Left renal cortex interstitium (tissue), 4 donors: ENCODE data around the gene FAM13A. TPM values are rescaled to one million over a fixed set of nuclear protein-coding genes. Genes with fewer than 3 reads are reported as not detected.

ENCODE experiments used
- DNase-seq, 4 donors: peaks; one replicate each; pipeline ENCODE4 v3.0.0-alpha.2; 2013; ENCODE audit warnings: low read depth in 4 of 4, low spot score in 2 of 4, missing footprints in 1 of 4
- polyA plus RNA-seq, 4 donors: library from polyadenylated mRNA; unstranded; fragments of 120-200 nt; gene quantifications; one replicate each; pipeline ENCODE4 v1.2.1, GENCODE V29; 2013; ENCODE audit not compliant: insufficient read length in 4 of 4

FAM13A gene
- polyA plus RNA-seq, 4 donors = 27.5 to 41.8 (median 34.8) TPM

DNA sequence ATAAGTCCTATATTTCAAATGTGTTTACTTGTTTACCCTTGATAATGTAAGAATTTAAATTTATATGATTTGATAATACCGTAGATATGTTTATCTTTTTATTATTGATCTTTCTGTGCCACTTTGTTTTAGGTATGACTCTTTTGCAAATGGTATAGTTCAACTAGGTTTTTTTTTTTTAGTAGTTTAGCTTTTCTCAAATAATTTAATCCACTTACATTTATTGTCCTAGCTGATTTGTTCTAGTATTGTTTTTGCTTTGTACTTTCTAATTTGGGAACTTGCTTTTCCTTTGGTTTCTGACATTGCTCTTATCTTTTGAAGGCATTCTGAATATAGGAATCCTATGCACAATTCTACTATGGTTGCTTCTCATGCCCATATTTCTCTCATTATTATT, 260.4 kb downstream of the FAM13A start:
- no peak for DNase-seq

DNA sequence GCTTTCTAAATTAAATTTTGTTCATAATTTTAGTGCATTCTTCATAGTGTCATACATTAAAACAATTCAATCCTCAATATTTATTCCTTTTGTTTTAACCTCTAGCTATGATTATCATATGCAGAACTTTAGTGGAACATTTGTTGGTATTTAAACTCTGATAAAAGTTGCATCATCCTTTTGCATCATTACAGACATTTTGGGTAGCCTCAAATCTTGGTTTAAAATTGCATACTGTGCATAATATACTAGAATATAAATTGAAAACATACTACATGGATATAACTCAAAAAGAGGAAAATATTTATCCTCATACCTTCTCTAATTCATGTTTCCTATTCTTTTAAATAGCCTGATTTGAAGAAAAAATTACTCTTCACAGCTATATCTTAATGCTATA, 262.0 kb downstream of the FAM13A start:
- DNase-seq = no peak

DNA sequence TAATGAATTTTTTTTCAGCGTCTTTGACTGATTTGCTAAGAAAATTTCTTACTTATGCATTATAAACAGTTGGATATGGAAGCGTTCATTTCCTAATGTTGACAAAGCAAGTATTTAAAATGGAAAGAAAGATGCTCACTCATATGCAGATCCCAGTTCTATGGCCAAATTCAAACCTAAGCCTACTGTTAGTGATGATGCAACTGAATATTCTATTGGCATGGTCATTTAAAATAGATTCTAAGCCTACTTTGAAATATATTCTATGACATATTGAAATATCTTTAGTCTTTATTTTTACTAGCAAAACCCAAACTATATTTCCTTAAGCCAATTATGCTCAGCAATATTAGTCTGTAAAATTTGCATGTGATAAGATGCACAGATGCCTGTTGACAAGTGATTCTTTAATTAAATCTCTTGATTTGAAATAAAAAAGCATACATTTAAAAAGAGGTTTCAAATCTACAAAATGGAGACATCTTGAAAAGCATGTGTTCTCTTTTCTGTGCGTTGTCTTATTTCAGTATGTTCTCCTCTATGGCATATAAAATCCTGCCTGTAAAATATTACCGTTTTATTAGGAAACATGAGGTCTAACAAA, 262.8 kb downstream of the FAM13A start:
- DNase-seq = no peak

DNA sequence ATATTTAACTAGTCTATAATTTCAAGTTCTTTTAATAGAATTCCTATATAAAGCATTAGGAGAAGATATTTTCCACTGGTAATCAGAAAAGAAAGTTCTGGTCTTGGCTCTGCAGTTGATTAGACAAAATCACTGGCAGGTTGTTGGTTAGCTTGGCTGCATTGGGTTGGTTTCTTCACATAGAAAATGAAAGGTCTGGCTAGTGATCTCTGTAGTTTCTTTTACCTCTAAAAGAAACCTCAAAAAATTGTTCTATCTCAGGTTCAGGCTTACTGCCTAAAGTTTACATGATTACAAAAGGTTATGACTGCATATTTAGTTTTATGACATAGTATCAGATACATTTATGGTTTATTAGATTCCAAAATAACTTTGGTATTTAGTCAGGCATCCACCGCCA, 263.5 kb downstream of the FAM13A start:
- DNase-seq = no peak

DNA sequence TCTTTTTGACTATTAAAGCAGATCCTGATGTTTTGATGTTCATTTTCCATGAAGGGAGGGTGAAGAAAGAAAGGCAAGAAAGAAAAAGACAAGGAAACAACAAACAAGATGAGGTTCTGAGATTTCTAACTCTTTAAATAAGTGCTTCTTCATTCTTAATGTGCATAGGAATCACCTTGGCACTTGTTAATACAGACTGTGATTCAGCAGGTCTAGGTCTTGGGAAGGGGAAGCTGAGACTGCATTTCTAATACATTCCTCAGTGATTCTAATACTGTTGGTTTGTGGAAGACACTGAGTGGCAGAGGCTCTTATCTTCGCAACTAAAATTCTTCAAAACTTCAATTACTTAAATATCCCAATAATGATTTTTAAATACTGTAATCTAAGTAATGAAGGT, 264.2 kb downstream of the FAM13A start:
- DNase-seq = no peak

DNA sequence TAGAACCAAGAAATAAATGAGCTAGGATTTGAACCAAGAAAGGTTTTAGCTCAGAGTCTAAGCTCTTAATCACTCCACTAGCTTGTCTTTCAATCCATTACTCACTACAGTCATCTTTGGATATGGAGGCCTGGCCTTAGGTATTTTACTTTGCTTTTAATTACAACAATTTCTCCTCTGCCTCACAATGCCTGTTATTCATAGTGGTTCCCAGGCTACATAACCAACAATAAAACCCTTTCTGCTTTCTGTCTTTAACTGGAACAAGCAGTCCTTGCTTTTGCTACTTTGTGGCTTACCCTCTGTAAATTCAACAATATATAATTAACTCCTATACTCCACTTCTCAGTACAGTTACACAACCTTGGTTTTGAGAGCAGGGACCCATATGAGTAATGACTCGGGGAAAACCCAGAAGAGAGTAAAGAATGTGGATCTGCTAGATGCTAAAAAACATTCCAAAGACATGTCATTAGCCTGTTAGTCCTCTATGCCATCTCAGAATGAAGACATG, 264.7 kb downstream of the FAM13A start:
- no peak for DNase-seq

DNA sequence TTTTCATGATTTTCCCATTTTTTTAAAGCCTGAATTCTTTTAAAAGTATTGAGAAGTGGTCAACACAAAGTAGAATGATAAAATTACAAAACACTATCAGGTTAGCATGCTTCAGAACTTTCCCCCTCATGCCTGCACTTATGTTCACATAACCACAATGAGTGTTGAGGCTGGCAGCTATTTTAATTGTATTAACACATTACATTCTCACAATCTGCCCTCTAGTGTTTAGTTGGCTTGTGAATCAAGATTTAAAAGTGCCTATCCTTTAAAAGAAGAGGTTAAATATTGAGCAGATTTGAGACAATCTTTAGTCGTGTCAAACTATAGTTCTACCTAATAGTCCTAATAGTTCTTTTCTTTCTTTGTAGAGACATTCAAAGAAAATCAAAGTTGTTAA, 265.7 kb downstream of the FAM13A start:
- DNase-seq = no peak

DNA sequence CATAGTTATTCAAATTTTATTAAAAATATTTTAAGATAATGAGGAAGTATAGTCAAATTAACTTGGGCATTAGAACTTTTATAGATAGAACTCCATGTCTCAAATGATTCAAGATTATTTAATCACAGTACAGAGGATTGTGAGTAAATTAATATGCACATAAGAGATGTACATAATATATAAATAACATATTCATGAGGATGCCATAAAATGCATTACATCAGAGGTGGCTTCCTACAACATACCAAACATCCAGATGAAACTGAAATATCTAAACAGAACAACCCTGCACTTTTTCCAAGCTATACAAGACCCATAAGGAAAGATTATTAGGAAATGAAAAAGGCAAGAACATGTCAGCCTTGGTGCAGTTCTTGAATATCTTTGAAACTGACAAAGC, 268.1 kb downstream of the FAM13A start:
- no peak for DNase-seq

DNA sequence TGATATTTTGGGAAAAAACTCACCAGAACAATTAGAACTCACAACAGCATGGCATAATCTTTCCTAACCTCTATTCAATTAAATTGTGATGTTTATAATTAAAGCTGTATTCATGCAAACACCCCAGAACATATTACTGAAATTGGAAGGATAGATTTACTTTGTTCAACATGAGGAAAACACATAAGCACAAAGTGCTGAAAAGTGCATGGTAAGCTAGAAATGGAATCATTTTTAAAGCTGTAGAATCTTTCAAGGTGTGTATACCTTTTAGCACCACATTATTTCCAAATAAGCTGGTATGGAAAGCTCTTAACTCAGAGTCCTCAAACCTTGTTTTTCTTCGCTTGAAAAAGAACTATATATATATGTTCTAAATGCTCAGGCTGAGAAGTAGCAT, 268.6 kb downstream of the FAM13A start:
- DNase-seq = no peak

DNA sequence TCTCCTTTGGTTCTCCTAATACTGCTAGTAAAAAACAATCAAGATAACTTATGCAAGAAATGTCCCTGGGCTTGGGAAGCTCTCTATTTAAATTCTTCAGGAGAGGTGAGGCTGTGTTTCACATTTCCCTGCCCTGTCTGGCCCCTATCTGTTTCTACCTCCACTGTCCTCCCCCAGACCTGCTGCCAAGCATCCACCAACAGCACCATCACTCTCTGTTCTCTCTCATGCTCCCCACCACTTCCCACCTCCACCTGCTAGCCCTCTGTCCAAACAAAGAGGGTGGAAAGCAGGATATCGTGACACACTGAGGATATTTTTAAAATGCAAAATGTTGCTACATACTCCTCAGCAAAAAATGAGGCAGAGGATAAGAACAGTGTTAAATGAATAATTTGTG, 271.0 kb downstream of the FAM13A start:
- DNase-seq = no peak

DNA sequence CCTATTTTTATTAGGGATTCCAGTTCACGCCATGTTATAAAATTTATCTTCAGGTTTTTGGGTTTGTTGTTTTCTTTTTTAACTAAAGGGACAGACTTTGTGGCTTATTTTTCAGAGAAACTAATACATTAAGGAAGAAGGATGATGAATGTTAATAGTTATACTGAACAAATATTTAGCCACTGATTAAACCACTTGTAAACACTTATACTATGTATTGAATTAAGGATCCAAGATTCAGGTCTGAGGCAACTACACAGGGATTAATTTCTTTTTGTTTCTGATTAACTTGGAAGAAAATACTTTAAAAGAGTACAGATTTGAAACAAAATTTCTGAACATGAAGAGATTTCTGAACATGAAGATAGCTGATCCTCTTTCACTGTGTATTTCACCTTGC, 276.6 kb downstream of the FAM13A start:
- DNase-seq = no peak

DNA sequence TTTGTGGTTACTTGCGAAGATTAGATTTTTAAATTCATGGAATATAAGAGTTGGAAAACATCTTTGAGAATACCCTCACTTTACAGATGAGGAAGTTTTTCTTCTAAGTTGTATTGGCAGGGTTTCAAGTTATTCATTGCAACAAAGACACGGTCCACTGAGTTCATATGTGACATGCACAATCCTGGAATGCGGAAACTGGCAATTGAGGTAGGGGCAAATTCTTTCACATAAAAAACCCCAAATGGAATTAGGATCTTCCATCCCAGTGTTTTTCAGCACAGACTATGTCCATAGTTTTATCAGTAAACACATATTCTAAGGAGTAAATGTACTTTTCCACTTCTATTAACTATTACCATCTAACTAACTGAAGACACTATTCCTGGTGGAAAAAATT, 277.6 kb downstream of the FAM13A start:
- DNase-seq = peak in 1 of 4 donors; percentile 34

DNA sequence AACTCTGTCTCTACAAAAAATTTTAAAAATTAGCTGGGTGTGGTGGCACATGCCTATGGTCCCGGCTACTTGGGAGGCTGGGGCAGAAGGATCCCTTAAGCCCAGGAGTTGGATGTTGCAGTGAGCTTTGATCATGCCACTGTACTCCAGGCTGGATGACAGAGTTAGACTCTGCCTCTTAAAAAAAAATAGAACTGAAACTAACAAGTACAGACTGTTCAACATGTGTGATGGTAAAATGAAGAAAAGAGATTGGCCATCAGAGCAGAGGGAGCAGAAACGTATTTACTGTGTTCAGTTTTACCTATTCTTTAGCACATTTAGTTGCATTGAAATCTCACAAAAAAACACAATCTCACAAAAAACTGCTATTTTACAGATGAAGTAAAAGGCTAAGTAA, 281.5 kb downstream of the FAM13A start:
- no peak for DNase-seq

DNA sequence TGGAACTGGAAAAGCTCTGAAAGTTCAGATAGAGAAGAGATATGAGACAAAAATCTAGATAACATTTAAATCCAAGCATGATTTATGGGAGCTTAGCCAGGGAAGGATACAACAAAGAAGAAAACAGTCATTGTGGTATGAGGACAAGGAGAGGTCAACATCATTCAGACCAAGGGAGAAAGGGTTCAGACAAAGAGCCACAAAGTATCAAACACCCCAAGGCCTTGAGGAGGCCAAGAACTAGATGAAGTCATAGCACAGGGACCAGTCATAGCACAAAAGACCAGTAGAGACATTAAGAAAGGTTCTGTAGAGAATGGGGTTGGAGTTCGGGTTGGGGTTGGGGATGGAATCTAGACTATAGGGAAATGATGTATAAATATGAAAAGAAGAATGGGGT, 282.0 kb downstream of the FAM13A start:
- DNase-seq = no peak

DNA sequence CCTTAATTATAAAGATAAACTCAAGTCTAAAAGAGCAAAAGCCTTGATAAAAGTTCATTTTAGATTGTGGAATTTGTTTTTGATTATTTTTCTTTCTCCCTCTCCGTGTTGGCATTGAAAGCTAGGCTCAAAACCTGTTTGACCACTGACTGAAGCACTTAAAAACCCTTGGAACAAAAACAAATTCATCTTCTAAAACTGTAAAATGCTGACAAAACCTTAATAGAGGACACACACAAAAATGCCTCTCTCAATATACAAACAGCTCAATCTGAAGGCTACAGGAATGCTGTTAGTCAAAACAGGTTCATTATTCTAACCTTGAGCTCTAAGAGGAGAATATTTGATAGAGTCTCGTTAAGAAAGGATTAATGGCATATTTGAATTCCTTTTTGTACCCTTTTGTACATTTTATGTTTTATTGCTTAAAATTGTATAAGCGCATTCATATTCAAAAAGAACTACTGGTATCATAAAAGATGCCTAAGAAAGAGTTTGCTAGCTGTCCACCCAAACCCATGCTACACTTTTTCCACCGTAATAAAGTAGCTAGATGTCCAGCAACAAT, 285.0 kb downstream of the FAM13A start:
- no peak for DNase-seq

DNA sequence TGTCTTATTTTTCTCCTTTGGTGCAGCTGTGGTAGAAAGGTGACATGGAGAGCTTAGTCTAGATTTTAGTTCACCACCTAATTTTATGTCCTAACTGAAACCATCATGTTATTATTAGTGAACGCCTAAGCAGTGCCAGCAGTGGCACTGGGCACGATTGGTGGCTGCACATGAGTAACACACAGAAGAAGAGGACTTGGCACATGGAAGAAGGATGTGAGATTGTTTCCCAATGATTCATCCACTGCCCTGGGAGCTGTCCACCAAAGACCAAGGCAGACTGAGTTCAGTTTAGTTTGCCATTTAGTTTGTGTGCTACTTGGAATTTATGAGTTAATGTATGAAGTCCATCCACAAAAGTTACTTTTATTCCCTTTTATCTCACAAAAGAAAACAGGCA, 291.3 kb downstream of the FAM13A start:
- no peak for DNase-seq

DNA sequence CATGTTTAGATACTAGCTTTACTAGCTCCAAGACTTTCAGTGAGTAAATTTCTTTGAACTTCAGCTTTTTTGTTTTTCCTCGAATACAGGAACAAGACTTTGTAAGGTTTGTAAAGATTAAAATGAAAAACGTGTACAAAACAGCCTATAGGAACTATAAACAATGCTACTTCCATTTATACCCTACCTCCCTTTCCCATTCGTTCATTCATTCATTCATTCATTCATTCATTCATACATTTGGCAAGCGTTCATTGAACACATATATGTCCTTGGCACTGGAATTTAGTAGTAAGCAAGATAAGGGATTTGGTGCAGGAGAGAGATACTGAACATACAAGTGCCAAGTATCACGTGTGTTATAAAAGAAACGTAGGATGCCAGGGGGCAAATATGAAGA, 293.9 kb downstream of the FAM13A start:
- DNase-seq = no peak

DNA sequence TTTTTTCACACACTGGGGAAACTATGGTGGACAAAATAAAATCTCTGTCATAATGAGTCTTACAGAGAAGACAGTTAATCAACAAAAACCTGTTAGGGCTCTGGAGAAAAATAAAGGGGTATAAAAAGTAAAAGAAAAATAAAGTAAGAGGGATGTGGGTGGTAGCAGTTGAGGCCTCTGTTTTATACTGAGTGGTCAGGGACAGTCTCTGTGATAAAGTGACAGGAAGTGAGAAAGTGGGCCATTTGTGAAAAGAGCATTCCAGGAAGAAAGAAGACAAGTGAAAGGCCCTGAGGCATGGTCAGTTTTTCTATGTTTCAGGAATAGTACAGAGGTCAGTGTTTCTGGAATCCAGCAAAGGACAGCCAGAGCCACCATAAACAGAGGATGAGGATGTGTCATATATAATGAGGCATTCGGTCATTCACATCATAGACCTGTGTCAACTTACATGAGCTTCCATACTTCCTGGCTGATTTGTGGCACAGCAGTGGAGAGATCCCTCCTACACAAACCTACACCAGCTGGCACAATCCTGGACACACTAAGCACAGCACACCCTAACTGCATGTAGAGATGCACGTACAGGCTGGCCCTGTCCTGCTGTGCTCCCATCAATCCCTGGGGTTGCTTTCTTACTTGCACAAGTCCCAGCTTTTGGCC, 295.0 kb downstream of the FAM13A start:
- DNase-seq = no peak

DNA sequence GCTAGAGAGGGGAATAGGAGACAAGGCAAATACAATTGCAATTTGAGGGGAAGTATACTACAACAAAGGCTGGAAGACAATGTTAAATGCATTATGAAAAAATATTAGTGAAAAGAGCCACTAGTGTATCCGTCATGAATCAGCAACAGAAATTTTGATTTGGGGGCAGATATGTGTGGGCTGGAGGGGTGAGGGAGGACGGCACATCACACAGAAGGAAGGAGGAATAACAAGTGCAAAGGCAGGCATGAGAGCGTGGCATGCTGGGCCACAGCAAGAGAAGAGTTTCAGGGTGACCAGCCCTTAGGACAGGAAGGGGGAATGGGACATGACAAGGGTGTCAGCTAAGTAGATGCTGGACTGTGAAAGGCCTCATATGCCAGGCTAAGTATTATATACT, 295.6 kb downstream of the FAM13A start:
- no peak for DNase-seq

DNA sequence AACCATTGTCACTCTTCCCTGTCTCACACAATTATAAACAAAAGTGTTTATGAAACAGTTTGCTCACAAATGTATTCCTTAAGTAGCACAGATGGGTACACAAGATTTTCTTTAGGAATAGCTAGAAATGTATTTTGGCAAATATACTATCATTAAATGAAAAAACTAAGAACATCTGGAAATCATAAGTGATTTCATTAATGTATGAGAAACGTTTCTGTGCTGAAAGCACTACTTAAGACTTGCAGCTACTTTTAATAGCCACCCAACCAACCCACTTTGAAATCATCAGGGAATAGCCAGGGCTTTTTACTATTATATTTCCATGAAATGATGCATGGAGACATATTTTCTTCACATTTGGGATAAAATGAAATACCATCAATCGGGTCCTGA, 297.1 kb downstream of the FAM13A start:
- no peak for DNase-seq

DNA sequence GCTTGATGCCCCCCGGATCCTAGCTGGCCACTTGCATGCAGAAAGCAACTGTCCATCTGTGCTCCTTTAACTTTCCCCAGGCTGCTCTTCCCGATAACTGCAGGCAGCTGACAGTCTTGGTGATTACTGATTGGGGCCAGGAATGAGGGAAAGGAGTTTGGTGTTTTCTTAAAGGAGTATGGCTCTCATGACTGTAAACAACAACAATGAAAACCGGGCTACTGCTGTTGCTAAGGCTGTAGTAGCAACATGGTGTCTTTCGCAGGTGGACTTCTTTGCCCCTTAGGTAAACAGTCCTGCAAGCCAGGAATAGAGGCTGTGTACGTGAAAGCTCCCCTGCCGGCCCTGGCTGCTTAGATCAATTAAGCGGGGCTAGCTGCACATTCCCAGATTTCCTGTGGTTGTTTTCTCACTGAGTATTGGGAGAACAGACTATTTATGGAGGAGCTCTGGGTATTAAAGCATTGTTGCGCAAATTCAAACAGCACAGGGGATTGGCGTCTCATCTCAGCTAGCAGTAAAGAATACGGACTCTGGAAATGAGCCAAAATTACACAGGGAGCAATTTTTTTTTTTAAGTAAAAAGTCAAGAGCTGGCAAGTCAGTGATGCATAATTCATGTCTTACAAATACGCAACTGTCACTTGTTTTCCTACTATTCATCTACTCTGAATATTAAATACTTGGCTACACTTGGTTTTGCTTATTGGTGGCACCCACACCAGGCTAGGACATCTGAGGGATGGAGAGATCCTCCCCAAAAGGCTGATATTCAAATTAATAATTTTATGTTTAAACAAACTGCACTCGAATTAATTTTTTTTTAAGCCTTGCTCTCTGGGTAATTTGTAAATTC, 297.7 kb downstream of the FAM13A start:
- no peak for DNase-seq
